WTC11 (cell line): Measurements from ENCODE around the gene SGPL1. TPM values are rescaled to one million over a fixed set of nuclear protein-coding genes. Genes with fewer than 3 reads are reported as not detected.

Experiments used
- ATAC-seq: fragments of 200-7000 bp; cut with Tn5 transposase; 2 replicates; pipeline ENCODE4 v1.10.0; 2021; ENCODE audit warnings: mild to moderate bottlenecking, moderate library complexity
- CTCF ChIA-PET: fragments of 300-600 bp; sonication (Branson Sonifier 250); formaldehyde crosslinking; loops from one replicate; lab custom pipeline; 2021; ENCODE audit warnings: antibody characterized with exemption; lab: Charles Lee
- POLR2A ChIA-PET: fragments of 350-600 bp; sonication (Branson Sonifier 250); formaldehyde crosslinking; loops from one replicate; lab custom pipeline; 2021; ENCODE audit warnings: antibody characterized with exemption; lab: Charles Lee
- DNase-seq: peaks from one replicate; pipeline ENCODE4 v3.0.0; 2021; ENCODE audit warnings: low spot score
- H3K27ac Mint-ChIP-seq: 2 replicates; pipeline ENCODE4 v1.8.0; 2021; ENCODE audit warnings: mixed read lengths
- H3K27me3 Mint-ChIP-seq: 2 replicates; pipeline ENCODE4 v1.8.0; 2021; ENCODE audit warnings: low read depth, mild to moderate bottlenecking, moderate library complexity, mixed read lengths
- H3K36me3 Mint-ChIP-seq: 2 replicates; pipeline ENCODE4 v1.8.0; 2021; ENCODE audit warnings: mixed read lengths
- H3K4me1 Mint-ChIP-seq: 2 replicates; pipeline ENCODE4 v1.8.0; 2022; ENCODE audit warnings: mixed read lengths
- H3K4me3 Mint-ChIP-seq: 2 replicates; pipeline ENCODE4 v1.8.0; 2021; ENCODE audit warnings: mild to moderate bottlenecking, moderate library complexity, mixed read lengths
- H3K9me3 Mint-ChIP-seq: 2 replicates; pipeline ENCODE4 v1.8.0; 2021; ENCODE audit warnings: mixed read lengths
- CTCF ChIP-seq: fragments of 200-600 bp; IDR thresholded peaks from 2 replicates; pipeline ENCODE4 v1.8.0; 2022; ENCODE audit warnings: antibody characterized with exemption
- GRHL2 ChIP-seq: fragments of 250-450 bp; sonication (Bioruptor Pico); IDR thresholded peaks from 2 replicates; pipeline ENCODE4 v1.8.0; 2022; ENCODE audit warnings: mild to moderate bottlenecking, moderate library complexity; ENCODE audit not compliant: insufficient replicate concordance, severe bottlenecking
- HMGA2 ChIP-seq: fragments of 250-450 bp; sonication (Bioruptor Pico); IDR thresholded peaks from 2 replicates; pipeline ENCODE4 v1.4.0; 2021; ENCODE audit warnings: mild to moderate bottlenecking, moderate library complexity
- JAZF1 ChIP-seq: fragments of 250-450 bp; sonication (Bioruptor Pico); IDR thresholded peaks from 2 replicates; pipeline ENCODE4 v1.9.0; 2021; ENCODE audit warnings: moderate library complexity, mild to moderate bottlenecking, inconsistent platforms
- KAT7 ChIP-seq: sonication (generic); formaldehyde crosslinking; IDR thresholded peaks from 2 replicates; pipeline ENCODE4 v1.8.1; 2023; ENCODE audit warnings: missing genetic modification reagents, mild to moderate bottlenecking, borderline replicate concordance
- MLX ChIP-seq: sonication (generic); formaldehyde crosslinking; IDR thresholded peaks from 2 replicates; pipeline ENCODE4 v1.8.1; 2023; ENCODE audit warnings: mild to moderate bottlenecking, missing genetic modification reagents, moderate library complexity
- MXD4 ChIP-seq: fragments of 250-450 bp; sonication (Bioruptor Pico); IDR thresholded peaks from 2 replicates; pipeline ENCODE4 v1.8.0; 2021; ENCODE audit warnings: mild to moderate bottlenecking, moderate library complexity, borderline replicate concordance
- MYBL2 ChIP-seq: sonication (generic); formaldehyde crosslinking; IDR thresholded peaks from 2 replicates; pipeline ENCODE4 v1.8.1; 2023; ENCODE audit warnings: mild to moderate bottlenecking, moderate library complexity, missing genetic modification reagents
- NFATC4 ChIP-seq: fragments of 250-450 bp; sonication (Bioruptor Pico); IDR thresholded peaks from 2 replicates; pipeline ENCODE4 v1.9.0; 2021; ENCODE audit warnings: mild to moderate bottlenecking
- NR2C2 ChIP-seq: sonication (generic); formaldehyde crosslinking; IDR thresholded peaks from 2 replicates; pipeline ENCODE4 v1.8.0; 2022; ENCODE audit warnings: mild to moderate bottlenecking, missing genetic modification reagents
- NR3C1 ChIP-seq: sonication (generic); formaldehyde crosslinking; conservative IDR thresholded peaks from 2 replicates; pipeline ENCODE4 v1.8.1; 2023; ENCODE audit warnings: low read depth, mild to moderate bottlenecking, missing genetic modification reagents
- ZNF232 ChIP-seq: sonication (generic); formaldehyde crosslinking; IDR thresholded peaks from 2 replicates; pipeline ENCODE4 v1.8.0; 2022; ENCODE audit warnings: mild to moderate bottlenecking, missing genetic modification reagents
- ZNF263 ChIP-seq: sonication (generic); formaldehyde crosslinking; IDR thresholded peaks from 2 replicates; pipeline ENCODE4 v1.8.1; 2022; ENCODE audit warnings: low read depth, mild to moderate bottlenecking, moderate library complexity, missing genetic modification reagents
- total RNA-seq: library from RNA; stranded (reverse); gene quantifications from 3 replicates; pipeline ENCODE4 v1.2.3, GENCODE V29; 2021
- TF ChIP-seq, protein P1 (sequence below): sonication (generic); formaldehyde crosslinking; IDR thresholded peaks from 2 replicates; pipeline ENCODE4 v1.8.1; 2022; ENCODE audit warnings: low read depth, missing genetic modification reagents, borderline replicate concordance
- TF ChIP-seq, protein P2 (sequence below): sonication (generic); formaldehyde crosslinking; IDR thresholded peaks from 2 replicates; pipeline ENCODE4 v1.8.1; 2023; ENCODE audit warnings: mild to moderate bottlenecking, missing genetic modification reagents, moderate library complexity
- TF ChIP-seq, protein P3 (sequence below): sonication (generic); formaldehyde crosslinking; IDR thresholded peaks from 2 replicates; pipeline ENCODE4 v1.8.1; 2022; ENCODE audit warnings: mild to moderate bottlenecking, moderate library complexity, missing genetic modification reagents
- TF ChIP-seq, protein P4 (sequence below): sonication (generic); formaldehyde crosslinking; IDR thresholded peaks from 2 replicates; pipeline ENCODE4 v1.8.1; 2023; ENCODE audit warnings: mild to moderate bottlenecking, moderate library complexity, missing genetic modification reagents
- TF ChIP-seq, protein P5 (sequence below): sonication (generic); formaldehyde crosslinking; IDR thresholded peaks from 2 replicates; pipeline ENCODE4 v1.8.1; 2022; ENCODE audit warnings: low read depth, mild to moderate bottlenecking, moderate library complexity, missing genetic modification reagents, borderline replicate concordance
- TF ChIP-seq, protein P6 (sequence below): sonication (generic); formaldehyde crosslinking; IDR thresholded peaks from 2 replicates; pipeline ENCODE4 v1.8.1; 2023; ENCODE audit warnings: mild to moderate bottlenecking, missing genetic modification reagents

Gene SGPL1
- total RNA-seq, 1 experiment from 2014 or later, result 44.6 TPM

DNA sequence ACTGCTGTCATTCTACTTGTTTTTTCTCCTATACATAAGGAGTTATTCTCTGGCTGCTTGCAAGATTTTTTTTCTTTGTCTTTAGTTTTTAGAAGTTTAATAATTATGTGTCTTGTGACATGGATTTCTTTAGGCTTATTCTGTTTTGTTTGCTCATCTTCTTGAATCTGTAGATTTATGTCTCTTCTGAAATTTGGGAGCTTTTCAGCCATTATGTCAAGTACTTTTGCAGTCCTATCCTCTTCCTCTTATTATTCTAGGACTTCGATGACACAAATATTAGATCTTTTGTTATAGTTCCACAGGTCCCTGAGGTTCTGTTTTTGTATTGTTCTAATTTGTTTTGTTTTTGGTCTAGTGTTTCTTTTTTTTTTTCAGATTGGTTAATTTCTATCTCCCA lies 13.9 kb upstream of the SGPL1 start:
- ATAC-seq, result no peak
- no peaks in the 10 kb centered on the region for H3K36me3 Mint-ChIP-seq
- H3K4me3 Mint-ChIP-seq, result no peak overlapping the region
- peaks cover 7% of the 10 kb centered on the region for H3K27me3 Mint-ChIP-seq
- H3K27ac Mint-ChIP-seq, result no peak overlapping the region
- peaks cover 1% of the 10 kb centered on the region for H3K4me1 Mint-ChIP-seq
- peaks cover 30% of the 10 kb centered on the region for H3K9me3 Mint-ChIP-seq
- TF ChIP-seq ZNF263 (no peak), NR3C1 (CRISPR knock-in tag) (no peak), KAT7 (no peak), MXD4 (CRISPR knock-in tag) (no peak), ZNF232 (CRISPR knock-in tag) (no peak), JAZF1 (CRISPR knock-in tag) (no peak), NFATC4 (CRISPR knock-in tag) (no peak), MLX (no peak), NR2C2 (CRISPR knock-in tag) (no peak), HMGA2 (CRISPR knock-in tag) (no peak), CTCF (no peak), GRHL2 (CRISPR knock-in tag) (no peak), MYBL2 (no peak)
- TF ChIP-seq, protein P1, sequence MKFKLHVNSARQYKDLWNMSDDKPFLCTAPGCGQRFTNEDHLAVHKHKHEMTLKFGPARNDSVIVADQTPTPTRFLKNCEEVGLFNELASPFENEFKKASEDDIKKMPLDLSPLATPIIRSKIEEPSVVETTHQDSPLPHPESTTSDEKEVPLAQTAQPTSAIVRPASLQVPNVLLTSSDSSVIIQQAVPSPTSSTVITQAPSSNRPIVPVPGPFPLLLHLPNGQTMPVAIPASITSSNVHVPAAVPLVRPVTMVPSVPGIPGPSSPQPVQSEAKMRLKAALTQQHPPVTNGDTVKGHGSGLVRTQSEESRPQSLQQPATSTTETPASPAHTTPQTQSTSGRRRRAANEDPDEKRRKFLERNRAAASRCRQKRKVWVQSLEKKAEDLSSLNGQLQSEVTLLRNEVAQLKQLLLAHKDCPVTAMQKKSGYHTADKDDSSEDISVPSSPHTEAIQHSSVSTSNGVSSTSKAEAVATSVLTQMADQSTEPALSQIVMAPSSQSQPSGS (CRISPR knock-in tag), result no peak
- TF ChIP-seq, protein P2, sequence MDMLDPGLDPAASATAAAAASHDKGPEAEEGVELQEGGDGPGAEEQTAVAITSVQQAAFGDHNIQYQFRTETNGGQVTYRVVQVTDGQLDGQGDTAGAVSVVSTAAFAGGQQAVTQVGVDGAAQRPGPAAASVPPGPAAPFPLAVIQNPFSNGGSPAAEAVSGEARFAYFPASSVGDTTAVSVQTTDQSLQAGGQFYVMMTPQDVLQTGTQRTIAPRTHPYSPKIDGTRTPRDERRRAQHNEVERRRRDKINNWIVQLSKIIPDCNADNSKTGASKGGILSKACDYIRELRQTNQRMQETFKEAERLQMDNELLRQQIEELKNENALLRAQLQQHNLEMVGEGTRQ (CRISPR knock-in tag), result no peak
- TF ChIP-seq, protein P3, sequence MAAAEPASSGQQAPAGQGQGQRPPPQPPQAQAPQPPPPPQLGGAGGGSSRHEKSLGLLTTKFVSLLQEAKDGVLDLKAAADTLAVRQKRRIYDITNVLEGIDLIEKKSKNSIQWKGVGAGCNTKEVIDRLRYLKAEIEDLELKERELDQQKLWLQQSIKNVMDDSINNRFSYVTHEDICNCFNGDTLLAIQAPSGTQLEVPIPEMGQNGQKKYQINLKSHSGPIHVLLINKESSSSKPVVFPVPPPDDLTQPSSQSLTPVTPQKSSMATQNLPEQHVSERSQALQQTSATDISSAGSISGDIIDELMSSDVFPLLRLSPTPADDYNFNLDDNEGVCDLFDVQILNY (CRISPR knock-in tag), result no peak
- TF ChIP-seq, protein P4, sequence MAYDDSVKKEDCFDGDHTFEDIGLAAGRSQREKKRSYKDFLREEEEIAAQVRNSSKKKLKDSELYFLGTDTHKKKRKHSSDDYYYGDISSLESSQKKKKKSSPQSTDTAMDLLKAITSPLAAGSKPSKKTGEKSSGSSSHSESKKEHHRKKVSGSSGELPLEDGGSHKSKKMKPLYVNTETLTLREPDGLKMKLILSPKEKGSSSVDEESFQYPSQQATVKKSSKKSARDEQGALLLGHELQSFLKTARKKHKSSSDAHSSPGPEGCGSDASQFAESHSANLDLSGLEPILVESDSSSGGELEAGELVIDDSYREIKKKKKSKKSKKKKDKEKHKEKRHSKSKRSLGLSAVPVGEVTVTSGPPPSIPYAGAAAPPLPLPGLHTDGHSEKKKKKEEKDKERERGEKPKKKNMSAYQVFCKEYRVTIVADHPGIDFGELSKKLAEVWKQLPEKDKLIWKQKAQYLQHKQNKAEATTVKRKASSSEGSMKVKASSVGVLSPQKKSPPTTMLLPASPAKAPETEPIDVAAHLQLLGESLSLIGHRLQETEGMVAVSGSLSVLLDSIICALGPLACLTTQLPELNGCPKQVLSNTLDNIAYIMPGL (CRISPR knock-in tag), result no peak
- TF ChIP-seq, protein P5, sequence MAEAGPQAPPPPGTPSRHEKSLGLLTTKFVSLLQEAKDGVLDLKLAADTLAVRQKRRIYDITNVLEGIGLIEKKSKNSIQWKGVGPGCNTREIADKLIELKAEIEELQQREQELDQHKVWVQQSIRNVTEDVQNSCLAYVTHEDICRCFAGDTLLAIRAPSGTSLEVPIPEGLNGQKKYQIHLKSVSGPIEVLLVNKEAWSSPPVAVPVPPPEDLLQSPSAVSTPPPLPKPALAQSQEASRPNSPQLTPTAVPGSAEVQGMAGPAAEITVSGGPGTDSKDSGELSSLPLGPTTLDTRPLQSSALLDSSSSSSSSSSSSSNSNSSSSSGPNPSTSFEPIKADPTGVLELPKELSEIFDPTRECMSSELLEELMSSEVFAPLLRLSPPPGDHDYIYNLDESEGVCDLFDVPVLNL (CRISPR knock-in tag), result no peak
- TF ChIP-seq, protein P6, sequence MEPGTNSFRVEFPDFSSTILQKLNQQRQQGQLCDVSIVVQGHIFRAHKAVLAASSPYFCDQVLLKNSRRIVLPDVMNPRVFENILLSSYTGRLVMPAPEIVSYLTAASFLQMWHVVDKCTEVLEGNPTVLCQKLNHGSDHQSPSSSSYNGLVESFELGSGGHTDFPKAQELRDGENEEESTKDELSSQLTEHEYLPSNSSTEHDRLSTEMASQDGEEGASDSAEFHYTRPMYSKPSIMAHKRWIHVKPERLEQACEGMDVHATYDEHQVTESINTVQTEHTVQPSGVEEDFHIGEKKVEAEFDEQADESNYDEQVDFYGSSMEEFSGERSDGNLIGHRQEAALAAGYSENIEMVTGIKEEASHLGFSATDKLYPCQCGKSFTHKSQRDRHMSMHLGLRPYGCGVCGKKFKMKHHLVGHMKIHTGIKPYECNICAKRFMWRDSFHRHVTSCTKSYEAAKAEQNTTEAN (CRISPR knock-in tag), result no peak
- TF ChIP-seq, all 79 proteins: peak for 0
- no peak for DNase-seq
- ChIA-PET POLR2A (no interaction called here), CTCF (no interaction called here)
